GM13976 (cell line): ENCODE data around the gene CDADC1.

Experiments used
- DNase-seq: peaks from one replicate; pipeline ENCODE4 v3.0.0; 2012; ENCODE audit warnings: low spot score
- CTCF ChIP-seq: IDR thresholded peaks from 2 replicates; pipeline ENCODE4 v1.5.1; 2012; ENCODE audit warnings: borderline replicate concordance, mild to moderate bottlenecking; ENCODE audit not compliant: insufficient read depth; ENCODE audit errors: extremely low read depth, missing control alignments, control extremely low read depth
- in situ Hi-C: fragments of 300-500 bp; cut with MboI; formaldehyde crosslinking; loops from one replicate; pipeline ENCODE4 v1.12.0; 2022; ENCODE audit warnings: low sequenced_read_pairs, mixed read lengths, inconsistent platforms; ENCODE audit not compliant: unreplicated experiment

The CDADC1 gene

GRCh38 chr13:49341941-49342340, 94.2 kb downstream of the CDADC1 start:
- no peak for TF ChIP-seq CTCF
- in situ Hi-C loops, result no loop called here
- no peak for DNase-seq

GRCh38 chr13:49342454-49342853, 94.7 kb downstream of the CDADC1 start:
- DNase-seq, result no peak
- no peak for TF ChIP-seq CTCF
- in situ Hi-C loops, result no loop called here
